DND-41 (cell line): Measurements from ENCODE around the gene SLIT1.

Source experiments
- EZH2 ChIP-seq: IDR thresholded peaks from 3 replicates; pipeline ENCODE4 v1.6.1; 2012; ENCODE audit warnings: borderline replicate concordance, low read depth, mild to moderate bottlenecking, moderate library complexity, low read length, inconsistent platforms; ENCODE audit not compliant: severe bottlenecking
- TF ChIP-seq, protein P1 (sequence below): IDR thresholded peaks from 2 replicates; pipeline ENCODE4 v1.5.1; 2012; ENCODE audit warnings: borderline replicate concordance, low read length, moderate library complexity, mild to moderate bottlenecking; ENCODE audit not compliant: poor library complexity, severe bottlenecking; ENCODE audit errors: extremely low read depth

DNA sequence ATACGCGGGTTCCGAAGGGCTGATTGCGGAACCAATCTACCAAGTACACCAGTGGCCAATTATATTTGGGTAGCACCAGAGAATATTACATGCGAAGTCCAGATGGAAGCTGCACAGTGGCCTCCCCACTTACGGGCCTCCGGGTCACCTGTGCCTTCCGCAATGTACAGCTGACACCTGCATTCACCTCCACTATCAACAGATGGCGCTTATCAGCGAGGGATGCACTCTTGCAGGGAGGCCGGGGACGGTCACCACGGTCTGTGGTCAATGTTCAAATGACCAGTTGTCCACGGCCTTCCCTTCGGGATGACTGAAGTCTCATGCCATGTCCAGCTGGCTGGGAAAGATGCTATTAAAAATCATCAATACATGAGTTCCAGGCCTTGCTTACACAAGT lies 47.6 kb downstream of the SLIT1 start:
- TF ChIP-seq, protein P1, sequence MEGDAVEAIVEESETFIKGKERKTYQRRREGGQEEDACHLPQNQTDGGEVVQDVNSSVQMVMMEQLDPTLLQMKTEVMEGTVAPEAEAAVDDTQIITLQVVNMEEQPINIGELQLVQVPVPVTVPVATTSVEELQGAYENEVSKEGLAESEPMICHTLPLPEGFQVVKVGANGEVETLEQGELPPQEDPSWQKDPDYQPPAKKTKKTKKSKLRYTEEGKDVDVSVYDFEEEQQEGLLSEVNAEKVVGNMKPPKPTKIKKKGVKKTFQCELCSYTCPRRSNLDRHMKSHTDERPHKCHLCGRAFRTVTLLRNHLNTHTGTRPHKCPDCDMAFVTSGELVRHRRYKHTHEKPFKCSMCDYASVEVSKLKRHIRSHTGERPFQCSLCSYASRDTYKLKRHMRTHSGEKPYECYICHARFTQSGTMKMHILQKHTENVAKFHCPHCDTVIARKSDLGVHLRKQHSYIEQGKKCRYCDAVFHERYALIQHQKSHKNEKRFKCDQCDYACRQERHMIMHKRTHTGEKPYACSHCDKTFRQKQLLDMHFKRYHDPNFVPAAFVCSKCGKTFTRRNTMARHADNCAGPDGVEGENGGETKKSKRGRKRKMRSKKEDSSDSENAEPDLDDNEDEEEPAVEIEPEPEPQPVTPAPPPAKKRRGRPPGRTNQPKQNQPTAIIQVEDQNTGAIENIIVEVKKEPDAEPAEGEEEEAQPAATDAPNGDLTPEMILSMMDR: peak; percentile 39
- no peak for TF ChIP-seq EZH2
